HG03558 (cell line): ENCODE measurements around the gene XYLB.

ENCODE experiments used
- ATAC-seq: cut with Tn5 transposase; IDR thresholded peaks from one replicate; pipeline ENCODE4 v1.9.1; 2021; ENCODE audit warnings: moderate number of reproducible peaks; ENCODE audit not compliant: unreplicated experiment; ENCODE audit errors: extremely low read depth

The XYLB gene

DNA sequence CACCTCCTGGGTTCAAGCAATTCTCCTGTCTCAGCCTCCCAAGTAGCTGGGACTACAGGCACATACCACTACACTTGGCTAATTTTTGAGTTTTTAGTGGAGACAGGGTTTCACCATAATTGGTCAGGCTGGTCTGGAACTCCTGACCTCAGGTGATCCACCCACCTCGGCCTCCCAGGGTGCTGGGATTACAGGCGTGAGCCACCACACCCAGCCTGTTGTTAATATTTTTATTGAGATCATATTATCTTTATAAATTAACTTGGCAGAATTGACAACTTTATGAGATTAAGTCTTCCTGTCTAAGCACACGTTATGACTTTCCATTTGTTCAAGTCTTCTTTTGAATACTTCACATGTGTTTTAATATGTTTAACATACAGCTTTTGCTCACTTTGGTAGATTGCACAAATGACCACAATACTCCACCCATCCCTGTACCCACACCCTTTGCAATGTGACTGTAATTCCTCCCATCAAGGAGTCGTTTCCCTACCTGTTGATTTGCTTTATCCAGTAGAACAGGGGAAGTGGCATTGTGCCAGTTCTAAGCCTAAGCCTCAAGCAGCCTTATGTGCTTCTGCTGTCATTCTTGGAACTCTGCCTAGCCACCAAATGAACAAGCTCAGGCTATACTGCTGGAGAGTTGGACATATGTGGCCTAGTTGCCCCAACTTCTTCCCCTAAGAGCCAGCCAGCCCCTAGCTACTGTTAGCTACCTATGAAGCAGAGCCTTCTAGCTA is 8.2 kb downstream of the XYLB start:
- ATAC-seq = no peak

DNA sequence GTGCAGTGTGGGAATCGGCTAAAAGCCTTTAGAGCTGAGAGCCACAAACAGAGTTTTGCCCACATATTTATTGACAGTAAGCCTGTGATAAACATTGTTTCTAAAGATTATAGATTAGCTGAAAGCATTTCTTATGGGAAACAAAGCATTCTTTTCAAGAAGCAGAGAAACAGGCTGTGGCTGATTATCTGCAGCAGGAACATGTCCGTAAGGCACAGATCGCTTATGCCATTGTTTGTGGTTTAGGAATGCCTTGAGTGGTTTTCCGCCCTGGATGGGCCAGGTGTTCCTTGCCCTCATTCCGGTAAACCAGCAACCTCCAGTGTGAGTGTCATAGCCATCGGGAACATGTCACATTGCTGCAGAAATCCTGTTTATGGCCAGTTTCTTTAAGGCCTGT is 12.5 kb downstream of the XYLB start:
- ATAC-seq = no peak

DNA sequence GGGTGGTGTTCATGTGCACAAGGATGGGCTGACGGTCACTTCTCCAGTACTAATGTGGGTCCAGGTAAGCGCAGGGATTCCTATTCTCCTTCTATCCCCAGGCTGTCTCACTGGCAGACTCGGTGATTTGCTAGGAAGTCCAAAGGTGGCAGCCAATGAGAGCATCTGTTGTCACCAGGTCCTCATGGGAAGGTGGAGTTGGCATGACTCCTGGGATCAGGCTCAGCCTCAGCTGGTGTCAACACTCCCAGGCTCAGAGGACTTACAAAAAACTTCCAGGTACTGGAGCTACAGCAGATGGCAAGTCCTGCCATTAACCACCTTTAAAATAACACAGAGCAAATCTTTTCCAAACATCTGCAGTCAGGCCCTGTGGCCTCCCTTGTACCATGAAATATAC is 13.8 kb downstream of the XYLB start:
- ATAC-seq = no peak

DNA sequence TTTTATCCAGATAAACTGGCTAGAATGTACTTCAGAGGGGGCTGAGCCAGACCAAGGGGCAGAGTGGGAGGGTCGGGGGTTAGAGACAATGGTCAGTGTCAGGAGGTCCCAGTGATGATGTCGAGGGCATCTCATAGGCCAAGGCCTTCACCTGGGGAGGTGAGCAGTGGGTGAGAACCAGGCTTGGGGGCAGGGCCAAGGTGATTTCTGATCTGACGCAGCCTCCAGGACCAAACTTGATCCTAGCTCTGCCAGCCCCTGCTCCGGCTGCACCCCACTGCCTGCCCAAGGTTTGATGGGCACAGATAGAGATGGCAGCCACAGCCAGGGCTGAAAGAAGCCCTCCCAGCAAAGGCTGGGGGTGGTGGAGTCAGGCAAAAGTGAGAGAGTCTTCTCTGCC is 14.9 kb downstream of the XYLB start:
- no peak for ATAC-seq

DNA sequence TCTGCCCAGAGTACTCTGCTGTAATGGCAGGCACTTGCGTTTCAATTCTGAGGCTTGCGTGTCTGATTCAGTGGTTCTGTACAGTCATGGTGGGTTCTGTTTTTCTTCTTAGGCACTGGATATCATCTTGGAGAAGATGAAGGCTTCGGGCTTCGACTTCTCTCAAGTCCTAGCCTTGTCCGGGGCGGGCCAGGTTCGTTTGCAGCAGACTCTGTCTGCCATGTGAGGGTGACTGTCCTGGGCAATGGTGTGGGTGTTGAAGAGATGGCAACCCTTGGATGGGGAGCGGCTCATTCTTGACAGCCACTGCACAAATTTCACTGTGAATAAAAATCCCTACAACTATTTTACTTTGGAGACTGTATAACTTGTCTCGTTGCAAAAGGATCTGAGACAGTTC is 16.2 kb downstream of the XYLB start:
- ATAC-seq = no peak

DNA sequence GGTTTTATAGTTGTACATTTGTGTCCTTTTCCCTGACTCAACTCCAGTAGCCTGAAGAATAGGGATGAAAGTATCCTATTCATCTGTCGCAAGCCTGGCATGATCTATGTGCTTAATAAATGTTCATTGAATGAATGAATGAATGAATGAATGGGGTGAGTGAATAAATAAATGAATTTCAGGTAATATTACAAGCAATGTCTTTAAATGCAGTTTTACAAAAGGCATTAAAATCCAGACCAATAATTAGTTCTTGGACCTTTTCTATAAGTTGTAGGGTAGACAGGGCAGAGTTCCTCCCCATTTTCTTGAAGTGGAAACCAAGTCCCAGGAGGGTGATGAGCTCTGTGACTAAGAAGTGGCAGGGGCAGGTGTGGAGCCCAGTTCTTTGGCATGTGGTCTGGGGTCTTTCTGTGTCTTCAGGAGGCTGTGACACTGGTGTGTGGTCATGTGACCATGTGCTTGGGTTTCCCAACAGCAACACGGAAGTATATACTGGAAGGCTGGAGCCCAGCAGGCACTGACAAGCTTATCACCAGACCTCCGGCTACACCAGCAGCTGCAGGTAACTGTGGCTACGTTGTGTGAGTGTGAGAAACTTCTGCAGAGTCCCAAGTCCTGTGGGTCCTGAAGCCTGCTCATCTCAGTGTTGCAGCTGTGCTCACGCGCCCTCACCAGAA is 18.3 kb downstream of the XYLB start:
- ATAC-seq = no peak

DNA sequence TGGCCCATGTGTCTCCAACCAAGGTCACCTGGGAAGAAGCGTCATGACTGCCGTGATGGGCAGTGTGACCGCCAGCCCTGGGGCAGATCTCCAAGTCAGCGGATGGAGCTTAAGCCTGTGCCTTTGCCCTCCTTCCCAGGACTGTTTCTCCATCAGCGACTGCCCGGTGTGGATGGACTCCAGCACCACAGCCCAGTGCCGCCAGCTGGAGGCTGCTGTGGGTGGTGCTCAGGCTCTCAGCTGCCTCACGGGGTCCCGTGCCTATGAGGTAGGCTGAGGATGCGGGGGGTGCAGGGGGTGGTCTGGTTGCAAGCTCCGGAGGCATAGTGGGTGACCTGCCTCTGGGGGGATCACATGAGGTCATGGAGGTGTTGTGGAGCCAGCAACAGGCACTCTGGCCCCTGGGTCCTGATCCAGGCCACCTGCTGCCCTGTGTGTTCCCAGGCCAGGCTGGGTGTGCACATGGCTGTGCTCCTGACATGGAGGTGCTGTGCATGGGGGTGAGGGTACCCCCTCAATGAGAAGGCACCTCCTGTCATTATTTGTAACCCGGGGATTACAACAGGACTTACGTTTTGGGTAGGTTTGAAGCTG is 19.0 kb downstream of the XYLB start:
- ATAC-seq = no peak

DNA sequence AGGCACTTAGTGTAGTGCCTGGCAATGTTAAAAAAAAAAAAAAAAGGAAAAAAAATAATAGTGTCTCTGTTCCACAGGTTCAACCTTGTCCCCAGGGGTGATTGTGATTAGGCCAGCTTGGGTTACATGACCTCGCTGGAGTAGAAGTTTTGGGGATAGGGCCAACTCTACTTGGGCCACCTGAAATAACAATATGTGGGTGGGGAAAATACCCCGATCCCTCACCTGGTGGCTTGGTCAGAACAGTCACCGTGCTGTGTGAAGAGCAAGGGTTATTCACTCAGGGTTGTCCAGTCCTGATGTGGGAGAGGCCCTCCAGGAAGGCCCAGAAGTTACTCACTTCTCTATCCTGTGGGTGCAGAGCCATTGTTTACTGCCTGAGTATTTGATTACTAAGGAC is 19.5 kb downstream of the XYLB start:
- ATAC-seq = no peak

DNA sequence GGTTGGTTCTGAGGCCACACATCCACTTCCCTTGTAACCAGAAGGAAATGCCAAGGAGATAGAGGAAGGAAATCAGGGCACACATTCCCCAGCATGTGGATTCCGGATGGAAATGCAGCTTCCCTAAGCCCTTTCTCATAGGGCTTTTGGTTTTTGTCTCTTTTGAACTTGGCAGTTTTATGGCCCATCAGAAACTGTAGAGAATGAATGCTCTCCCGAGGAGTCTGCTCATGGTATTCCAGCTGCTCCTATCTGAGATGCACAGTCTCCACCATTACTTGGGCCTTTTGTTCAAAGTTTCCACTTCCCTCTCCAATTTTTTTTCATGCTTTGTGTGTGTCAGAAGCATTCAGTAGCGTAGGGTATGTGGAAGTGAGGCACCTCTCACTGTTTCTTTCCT is 21.2 kb downstream of the XYLB start:
- ATAC-seq = no peak

DNA sequence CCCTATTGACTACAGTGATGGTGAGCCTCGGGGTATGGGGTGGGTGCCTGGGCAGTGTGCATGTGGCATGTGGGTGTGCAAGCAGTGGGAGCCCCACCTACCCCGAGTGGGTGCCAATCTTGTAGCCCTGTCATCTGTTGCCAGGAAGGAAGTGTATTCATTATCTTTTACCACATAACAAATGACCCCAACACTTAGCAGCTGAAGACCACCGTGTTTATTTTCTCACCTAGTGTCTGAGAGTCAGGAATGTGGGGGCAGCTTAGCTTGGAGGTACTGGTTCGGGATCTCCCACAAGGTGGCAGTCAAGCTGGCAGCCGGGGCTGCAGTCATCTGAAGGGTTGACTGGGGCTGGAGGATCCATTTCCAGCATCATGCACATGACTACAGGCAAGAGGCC is 21.7 kb downstream of the XYLB start:
- ATAC-seq = no peak

DNA sequence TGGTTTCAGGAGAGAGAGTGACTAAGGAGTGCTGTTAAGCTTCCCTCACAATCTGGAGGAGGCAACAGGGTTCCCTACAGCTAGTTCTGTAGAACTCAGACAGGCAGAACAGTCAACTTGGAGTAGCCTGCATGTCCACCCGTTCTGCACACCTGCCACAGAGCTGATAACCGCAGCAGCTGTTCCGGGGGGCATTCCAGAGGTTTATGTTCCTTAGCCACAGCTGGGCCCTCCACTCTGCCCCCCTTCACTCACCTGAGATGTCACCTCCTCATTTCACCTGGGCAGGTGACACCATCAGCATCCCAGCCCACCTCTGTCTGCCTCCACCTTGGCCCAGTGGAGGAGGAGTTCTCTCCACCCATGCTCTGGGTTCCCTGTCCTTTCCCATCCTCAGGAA is 22.6 kb downstream of the XYLB start:
- ATAC-seq = no peak

DNA sequence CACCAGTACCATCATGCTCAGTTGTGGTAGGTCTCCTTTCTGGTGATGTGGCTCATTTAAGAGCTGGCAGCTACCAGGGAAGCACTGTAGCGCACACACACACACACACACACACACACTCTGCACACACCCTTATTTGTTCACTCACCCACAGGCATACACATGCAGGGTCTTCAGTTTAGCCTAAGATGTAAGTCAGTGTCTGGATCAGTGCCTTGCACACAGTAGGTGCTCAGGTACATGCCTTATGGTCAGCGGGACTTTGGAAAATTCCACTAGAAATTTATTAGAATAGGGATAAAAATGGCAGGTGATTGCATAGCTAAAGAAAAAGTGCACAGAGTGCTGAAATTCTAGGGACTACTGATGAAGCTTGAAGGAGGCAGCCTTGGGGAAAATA is 23.6 kb downstream of the XYLB start:
- ATAC-seq = no peak

DNA sequence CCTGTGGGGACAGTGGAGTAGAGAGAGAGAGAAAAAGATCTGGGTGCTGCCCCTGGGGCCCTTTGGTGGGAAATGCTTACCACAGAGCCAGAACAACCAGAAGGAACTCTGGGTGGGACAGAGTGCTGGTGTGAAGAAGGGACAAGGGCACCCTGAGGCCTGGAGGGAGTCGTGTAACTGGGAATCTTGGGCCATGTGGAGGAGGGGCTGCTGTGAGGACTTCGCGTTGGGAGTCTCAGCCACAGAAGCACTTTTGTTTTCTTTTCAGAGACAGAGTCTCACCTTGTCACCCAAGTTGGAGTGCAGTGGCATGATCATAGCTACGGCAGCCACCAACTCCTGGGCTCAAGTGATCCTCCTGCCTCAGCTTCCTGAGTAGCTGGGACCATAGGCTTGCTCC is 24.3 kb downstream of the XYLB start:
- no peak for ATAC-seq

DNA sequence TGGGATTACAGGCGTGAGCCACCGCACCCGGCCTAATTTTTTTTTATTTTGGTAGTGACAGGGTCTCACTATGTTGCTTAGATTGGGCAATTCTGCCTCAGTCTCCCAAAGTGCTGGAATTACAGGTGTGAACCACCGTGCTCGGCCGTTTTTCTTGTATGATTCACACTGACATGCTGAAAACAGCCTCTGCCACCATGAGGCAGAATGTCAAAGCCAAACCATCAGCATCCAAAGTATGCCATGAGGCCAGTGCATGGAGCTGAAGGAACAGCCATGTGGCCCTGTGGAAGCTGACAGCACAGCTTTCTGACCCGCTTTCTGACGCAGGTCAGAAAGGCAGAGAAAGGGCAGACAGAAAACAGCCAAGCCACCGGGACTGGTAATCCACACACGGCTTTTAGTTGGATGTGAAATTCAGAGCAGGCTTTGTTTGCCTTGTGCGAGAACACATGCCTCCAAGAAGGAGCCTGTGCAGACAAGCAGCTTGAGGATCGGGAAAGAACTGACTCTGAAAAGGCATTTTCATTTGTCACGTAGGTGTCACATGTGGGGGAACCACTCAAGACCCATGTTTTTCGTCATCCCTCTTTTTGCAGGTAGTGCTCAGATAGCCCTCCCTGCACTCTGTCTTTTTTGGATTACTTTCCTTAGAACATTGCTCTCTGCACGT is 25.1 kb downstream of the XYLB start:
- no peak for ATAC-seq

DNA sequence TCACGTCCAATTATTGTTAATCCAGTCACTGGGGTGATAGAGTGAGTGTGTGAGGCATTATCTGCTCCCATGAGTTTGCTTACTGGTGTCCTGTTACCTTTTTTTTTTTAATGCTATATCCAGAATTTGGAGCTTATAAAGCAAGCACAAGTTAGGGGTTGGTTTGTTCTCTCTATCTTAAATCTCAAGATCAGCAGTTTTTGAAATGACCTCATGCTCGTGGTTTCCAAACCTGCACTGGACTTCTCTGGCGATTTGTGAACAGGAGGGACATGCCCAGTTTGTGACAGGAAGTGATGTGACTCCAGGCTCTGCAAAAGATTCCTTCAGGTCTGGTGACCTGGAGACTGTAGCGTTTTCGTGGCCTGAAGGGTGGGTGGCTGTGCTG is 25.6 kb downstream of the XYLB start:
- no peak for ATAC-seq

DNA sequence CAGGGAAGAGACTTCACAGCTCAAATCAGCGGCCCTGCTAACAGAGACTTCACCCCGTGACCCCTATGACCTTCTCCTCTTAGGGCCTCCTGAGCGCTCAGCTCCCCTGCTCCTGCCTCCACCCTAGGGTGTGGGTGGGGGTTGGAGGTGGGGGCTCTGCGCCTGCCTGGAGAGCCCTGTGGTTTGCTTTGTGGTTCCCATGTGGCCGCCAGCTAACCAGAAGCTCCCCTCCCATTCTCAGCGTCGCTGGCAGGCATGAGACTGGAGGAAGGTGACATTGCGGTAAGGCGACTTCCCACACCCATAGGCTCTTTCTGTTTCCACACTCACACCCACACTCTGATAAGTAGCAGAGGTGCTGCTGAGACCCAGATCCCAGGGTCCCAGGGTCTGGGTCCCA is 27.6 kb downstream of the XYLB start:
- ATAC-seq = no peak

DNA sequence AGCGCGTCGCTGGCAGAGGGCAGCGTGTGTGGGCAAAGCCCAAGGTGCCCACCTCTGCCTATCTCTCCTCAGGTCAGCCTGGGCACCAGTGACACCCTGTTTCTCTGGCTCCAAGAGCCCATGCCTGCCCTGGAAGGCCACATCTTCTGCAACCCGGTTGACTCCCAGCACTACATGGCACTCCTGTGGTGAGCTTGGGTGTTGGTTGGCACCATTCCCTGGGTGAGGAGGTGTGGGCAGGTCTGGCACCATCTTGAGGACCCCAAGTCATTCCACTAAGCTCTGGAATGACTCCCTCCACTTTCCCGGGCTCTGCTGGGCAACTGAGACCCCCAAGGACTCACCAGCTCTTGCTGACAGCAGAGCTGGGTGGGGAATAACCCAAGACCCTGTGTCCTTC is 28.5 kb downstream of the XYLB start:
- ATAC-seq = no peak

DNA sequence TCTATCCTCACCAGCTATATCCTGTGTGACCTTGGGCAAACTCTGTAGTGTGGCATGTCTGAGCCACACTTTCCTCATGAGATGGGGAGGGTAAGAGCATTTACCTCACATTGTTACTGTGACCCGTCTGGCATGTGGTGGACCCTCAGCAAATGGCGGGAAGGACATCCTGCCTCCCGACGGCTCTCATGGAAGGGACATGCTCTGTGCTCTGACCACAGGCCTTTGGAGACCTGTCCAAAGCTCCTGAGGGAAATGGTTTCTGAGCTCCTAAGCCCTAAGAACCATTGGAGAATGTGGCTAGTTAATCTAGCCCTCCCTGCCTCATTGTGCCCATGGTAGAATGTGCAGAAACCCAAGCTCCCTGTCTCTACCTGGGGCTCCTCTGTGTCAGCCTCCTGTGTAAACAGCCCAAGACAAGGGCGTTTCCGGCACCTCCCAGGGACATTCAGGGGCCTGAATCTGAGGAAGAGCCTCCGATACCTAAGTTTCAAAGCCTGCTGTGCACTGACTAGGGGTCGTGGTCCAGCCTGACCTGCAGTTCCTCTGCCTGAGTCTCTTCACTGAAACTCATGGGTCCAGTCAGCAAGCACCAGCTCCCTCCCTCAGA is 29.0 kb downstream of the XYLB start:
- ATAC-seq = no peak

DNA sequence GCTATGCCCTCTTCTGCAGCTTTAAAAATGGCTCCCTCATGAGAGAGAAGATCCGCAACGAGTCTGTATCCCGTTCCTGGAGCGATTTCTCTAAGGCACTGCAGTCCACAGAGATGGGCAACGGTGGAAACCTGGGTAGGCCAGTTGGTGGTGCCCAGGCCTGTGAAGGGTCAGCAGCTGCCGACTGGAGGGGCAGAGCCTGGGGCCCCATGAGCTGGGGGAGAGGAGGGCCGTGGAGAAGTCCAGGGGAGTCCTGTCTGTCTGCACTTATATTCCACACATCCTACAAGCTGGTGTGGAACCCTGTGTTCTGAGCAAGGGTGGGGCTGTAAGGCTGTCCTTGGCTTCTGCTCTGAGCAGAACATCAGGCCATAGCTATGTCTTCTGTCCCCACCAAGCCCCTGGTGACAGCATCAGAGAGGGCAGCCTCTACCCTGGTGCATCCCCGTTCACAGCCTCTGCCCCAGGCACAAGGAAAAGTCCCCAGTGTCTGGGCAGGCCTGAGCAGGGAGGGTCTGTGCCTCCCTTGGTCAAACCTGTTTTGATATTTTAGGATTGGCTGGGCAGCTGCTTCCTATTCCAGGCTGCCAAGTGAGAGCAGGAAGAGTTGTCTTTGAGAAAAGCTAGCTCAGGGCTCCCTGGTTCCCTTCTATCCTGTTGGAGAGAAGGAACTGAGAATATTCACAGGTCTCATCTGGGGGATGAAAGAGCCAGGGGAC is 29.7 kb downstream of the XYLB start:
- ATAC-seq = no peak

DNA sequence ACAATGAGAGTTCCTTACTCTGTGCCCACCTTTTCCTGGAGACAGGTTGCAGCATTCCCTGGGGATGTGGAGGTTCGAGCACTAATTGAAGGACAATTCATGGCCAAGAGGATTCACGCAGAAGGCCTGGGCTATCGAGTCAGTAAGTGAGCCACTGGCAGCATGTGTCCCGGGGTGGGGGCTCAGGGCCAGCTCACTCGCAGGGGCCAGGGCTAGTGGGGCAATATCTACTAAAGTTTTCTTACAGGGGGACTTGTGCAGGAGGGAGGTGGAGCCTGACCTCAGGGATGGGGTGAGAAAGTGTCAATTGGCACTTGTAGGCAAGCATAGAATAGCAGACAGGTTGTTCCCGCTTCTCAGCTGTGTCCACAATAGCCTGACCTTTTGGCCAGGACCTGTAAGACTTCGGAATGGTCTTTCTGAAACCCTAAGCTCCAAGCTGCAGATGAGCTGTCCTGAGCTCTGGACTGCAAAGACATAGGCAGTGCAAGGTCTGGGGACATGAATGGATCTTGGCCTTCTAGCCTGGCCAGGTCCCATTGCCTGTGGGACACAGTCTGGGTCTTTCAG is 32.7 kb downstream of the XYLB start:
- ATAC-seq = no peak
